HepG2 (cell line): ENCODE results near the gene MYH15. TPM values are rescaled to one million over a fixed set of nuclear protein-coding genes. Genes with fewer than 3 reads are reported as not detected.

Source experiments
- ATAC-seq: fragments of 200-7000 bp; cut with Tn5 transposase; 3 replicates; pipeline ENCODE4 v1.9.1; 2020; ENCODE audit warnings: mild to moderate bottlenecking, moderate library complexity
- BruUV-seq: library from RNA; stranded (reverse); fragments of 400-500 nt; replicated peaks from 2 replicates; lab custom pipeline; 2021; lab: Mats Ljungman, UMichigan
- CTCF ChIA-PET: fragments of 300-600 bp; formaldehyde crosslinking; extraction: SDS; loops from one replicate; lab custom pipeline; 2021; ENCODE audit warnings: low total read pairs, inconsistent platforms, low intra/inter-chr PET ratio; lab: Yijun Ruan, JAX
- POLR2A ChIA-PET: fragments of 350-600 bp; sonication (Branson Sonifier 250); formaldehyde crosslinking; loops from one replicate; lab custom pipeline; 2020; ENCODE audit warnings: antibody characterized with exemption, inconsistent platforms; lab: Yijun Ruan, JAX
- DNase-seq: peaks from one replicate; pipeline ENCODE4 v3.0.0-alpha.2; 2015; ENCODE audit warnings: low spot score
- FAIRE-seq: peaks from 3 replicates; lab custom pipeline; 2011; peaks lifted over from hg19 to GRCh38; lab: Jason Lieb, UNC
- H2AFZ ChIP-seq: one replicate; pipeline ENCODE4 v1.6.1; 2011; ENCODE audit warnings: low read length, inconsistent platforms
- H3K27ac ChIP-seq: fragments of 300-600 bp; 3 replicates; pipeline ENCODE4 v1.8.0; 2011; ENCODE audit warnings: mixed run types, mild to moderate bottlenecking, mixed read lengths, low read length, inconsistent platforms; ENCODE audit not compliant: insufficient read depth; ENCODE audit errors: extremely low read length
- H3K27me3 ChIP-seq, 2 experiments: fragments of 200-600 bp in 1 of 2; 2 replicates in 1 of 2; 3 replicates in 1 of 2; pipeline versions ENCODE4 v1.6.0 to v1.8.0; 2011; ENCODE audit warnings: low read length in 2 of 2, mild to moderate bottlenecking in 2 of 2, moderate library complexity in 2 of 2, inconsistent platforms in 1 of 2; ENCODE audit not compliant: insufficient read depth in 2 of 2, control insufficient read depth in 1 of 2
- H3K36me3 ChIP-seq, 2 experiments: fragments of 200-600 bp in 1 of 2; replicated peaks in 1 of 2; 2 replicates in 1 of 2; 3 replicates in 1 of 2; pipeline versions ENCODE4 v1.5.1 to v1.8.0; 2011; ENCODE audit warnings: low read length in 2 of 2, inconsistent platforms in 1 of 2; ENCODE audit not compliant: insufficient read depth in 2 of 2, control insufficient read depth in 1 of 2
- H3K4me1 ChIP-seq: 2 replicates; pipeline ENCODE4 v1.5.1; 2012; ENCODE audit warnings: low read length, inconsistent platforms; ENCODE audit not compliant: insufficient read depth
- H3K4me2 ChIP-seq: 2 replicates; pipeline ENCODE4 v1.6.0; 2011; ENCODE audit warnings: low read depth, low read length, inconsistent platforms
- H3K4me3 ChIP-seq, 3 experiments: fragments of 200-600 bp in 1 of 3; sonication (generic), shearing (Covaris generic) in 1 of 3; replicated peaks in 1 of 3; 2 replicates each; pipeline ENCODE4 v1.5.1; 2011 to 2016; ENCODE audit warnings: low read length in 3 of 3, inconsistent platforms in 2 of 3, low read depth in 2 of 3, mild to moderate bottlenecking in 2 of 3, control low read depth in 1 of 3, mixed read lengths in 1 of 3; ENCODE audit not compliant: insufficient read depth in 1 of 3
- H3K79me2 ChIP-seq: one replicate; pipeline ENCODE4 v1.6.1; 2011; ENCODE audit warnings: low read length, inconsistent platforms; ENCODE audit not compliant: insufficient read depth
- H3K9ac ChIP-seq: 2 replicates; pipeline ENCODE4 v1.6.0; 2011; ENCODE audit warnings: mild to moderate bottlenecking, low read depth, low read length, inconsistent platforms; ENCODE audit not compliant: insufficient read depth
- H3K9me3 ChIP-seq: 2 replicates; pipeline ENCODE4 v1.5.1; 2012; ENCODE audit warnings: mild to moderate bottlenecking, low read length
- H4K20me1 ChIP-seq: 2 replicates; pipeline ENCODE4 v1.6.0; 2011; ENCODE audit warnings: inconsistent platforms, mild to moderate bottlenecking, low read length, moderate library complexity; ENCODE audit not compliant: insufficient read depth
- CENPX ChIP-seq: sonication (generic); formaldehyde crosslinking; IDR thresholded peaks from 2 replicates; pipeline ENCODE4 v1.9.0; 2021; ENCODE audit warnings: mild to moderate bottlenecking, missing genetic modification reagents, moderate library complexity
- GATA4 ChIP-seq: sonication (generic); IDR thresholded peaks from 2 replicates; pipeline ENCODE4 v1.6.1; 2016; ENCODE audit warnings: antibody characterized with exemption, low read depth, borderline replicate concordance
- KLF16 ChIP-seq, 2 experiments: sonication (generic) in 1 of 2; formaldehyde crosslinking in 1 of 2; IDR thresholded peaks; 2 replicates each; pipeline versions ENCODE4 v1.6.1 to v1.8.0; 2016 to 2023; ENCODE audit warnings: missing genetic modification reagents in 2 of 2, missing compliant biosample characterization in 1 of 2
- MAFK ChIP-seq, 2 experiments: IDR thresholded peaks in 1 of 2; conservative IDR thresholded peaks in 1 of 2; 2 replicates each; pipeline ENCODE4 v1.6.1; 2011; ENCODE audit warnings: improper control_type of control experiment in 2 of 2, low read length in 2 of 2
- MTERF4 ChIP-seq: sonication (generic); formaldehyde crosslinking; IDR thresholded peaks from 2 replicates; pipeline ENCODE4 v1.8.0; 2023; ENCODE audit warnings: mild to moderate bottlenecking, missing genetic modification reagents
- ZBTB26 ChIP-seq: IDR thresholded peaks from 2 replicates; pipeline ENCODE4 v1.6.1; 2016; ENCODE audit warnings: missing compliant biosample characterization, missing genetic modification reagents, borderline replicate concordance
- WGBS: methylation state at CpG from one replicate; pipeline ENCODE4 v1.1.6; 2017; ENCODE audit warnings: low lambda C conversion rate; 5-methylcytosine and 5-hydroxymethylcytosine counted together
- in situ Hi-C: cut with HindIII; loops from 2 replicates; pipeline ENCODE4 v1.10.0; 2017; ENCODE audit warnings: low pct_unique_long_range_greater_than_20kb; ENCODE audit not compliant: extremely low pct_ligation_motif_present
- intact Hi-C: fragments of 100-400 bp; cut with micrococcal nuclease; formaldehyde crosslinking; loops from one replicate; pipeline ENCODE4 v1.10.0; 2022; ENCODE audit not compliant: unreplicated experiment
- polyA plus RNA-seq, 8 experiments: library from polyadenylated mRNA; depleted of rRNA in 3 of 8; stranded (reverse) in 7 of 8; unstranded in 1 of 8; fragments of >200 nt; fragmentation: Illumina TruSeq in 4 of 8; extraction: Trizol in 4 of 8; gene quantifications; 2 replicates each; pipeline versions ENCODE4 v1.2.1 to v1.2.3, GENCODE V29; 2011 to 2016; ENCODE audit warnings: low read depth in 4 of 8, missing spikeins in 1 of 8, mixed read lengths in 1 of 8; ENCODE audit not compliant: insufficient read depth in 1 of 8
- total RNA-seq, 5 experiments: library from RNA; depleted of rRNA; stranded (reverse); fragments of >200 nt; fragmentation: Illumina TruSeq; extraction: Trizol; gene quantifications; 2 replicates each; pipeline ENCODE4 v1.2.3, GENCODE V29; 2016; ENCODE audit warnings: low read depth in 1 of 5

Gene MYH15
- total and polyA plus RNA-seq, 2 of the 13 experiments (the other 11 are each of a cell fraction or from before 2014, with no cell fraction given), result 0.03 to 0.09 TPM

- H3K9ac ChIP-seq, result no peak overlapping the region
- 3% methylated on average over 2 of the region's 2 CpGs for WGBS
- DNase-seq, result no peak
- H3K4me3 ChIP-seq, result no peak overlapping the region
- H3K4me2 ChIP-seq, result no peak overlapping the region
- H3K27me3 ChIP-seq, result peaks cover 0 to 3% of the 10 kb centered on the region in 2 experiments; a peak in 1 of 5 replicates
- no peaks in the 10 kb centered on the region for H3K36me3 ChIP-seq
- ChIA-PET POLR2A (no interaction called here), CTCF (no interaction called here)
- H4K20me1 ChIP-seq, result no peaks in the 10 kb centered on the region
- no peaks in the 10 kb centered on the region for H3K4me1 ChIP-seq
- H3K79me2 ChIP-seq, result no peaks in the 10 kb centered on the region
- no peak for FAIRE-seq
- intact Hi-C loops (loop anchor here (5.0 to 10.0 kb wide), 2 partner anchors 527 to 595 kb away; no protein-coding TSS in a partner anchor), in situ Hi-C loops (no loop called here)
- TF ChIP-seq CENPX (CRISPR knock-in tag) (no peak), ZBTB26 (CRISPR knock-in tag) (no peak), KLF16 (CRISPR knock-in tag; IDR thresholded peaks at IDR 0.05) (no peak), GATA4 (no peak)
- no peaks in the 10 kb centered on the region for H3K9me3 ChIP-seq
- no TSS peak for BruUV-seq
- no peak for ATAC-seq
- no peak overlapping the region for H3K27ac ChIP-seq
- no peak overlapping the region for H2AFZ ChIP-seq
These were observed 23.0 kb downstream of the MYH15 start for GRCh38 chr3:108487439-108487838.

- Histone ChIP-seq H3K9ac (no peak overlapping the region), H3K79me2 (no peaks in the 10 kb centered on the region), H4K20me1 (no peaks in the 10 kb centered on the region), H3K4me2 (no peak overlapping the region), H3K36me3 (no peaks in the 10 kb centered on the region), H3K4me1 (no peaks in the 10 kb centered on the region), H3K4me3 (no peak overlapping the region), H3K27ac (no peak overlapping the region), H2AFZ (no peak overlapping the region), H3K9me3 (no peaks in the 10 kb centered on the region), H3K27me3 (peaks cover 0 to 3% of the 10 kb centered on the region in 2 experiments; a peak in 1 of 5 replicates)
- DNase-seq (no peak), FAIRE-seq (no peak), ATAC-seq (no peak)
- CTCF ChIA-PET, result no interaction called here
- 3% methylated on average over 5 of the region's 6 CpGs for WGBS
- POLR2A ChIA-PET, result no interaction called here
- BruUV-seq, result no TSS peak
- TF ChIP-seq MAFK (conservative IDR thresholded peaks at IDR 0.05 in 1 of 2, IDR thresholded peaks at IDR 0.05 in 1 of 2; ENCODE audit: low read length in 2 of 2) (peak; percentile 22 to 25; a peak in 2 of 4 replicates), MTERF4 (CRISPR knock-in tag) (no peak)
- in situ Hi-C loops, result no loop called here
- intact Hi-C loops, result loop anchor here (5.0 to 10.0 kb wide), 2 partner anchors 528 to 595 kb away; no protein-coding TSS in a partner anchor
These were observed 23.5 kb downstream of the MYH15 start for GRCh38 chr3:108486941-108487340.
